Caco-2 (cell line): ENCODE data around the gene HRH4. TPM values are rescaled to one million over a fixed set of nuclear protein-coding genes. Genes with fewer than 3 reads are reported as not detected.

Experiments
- BruUV-seq: library from RNA; stranded (reverse); fragments of 400-500 nt; replicated peaks from 2 replicates; lab custom pipeline; 2021; lab: Mats Ljungman, UMichigan
- CTCF ChIA-PET: fragments of 300-600 bp; sonication (Branson Sonifier 250); formaldehyde crosslinking; loops from one replicate; lab custom pipeline; 2022; ENCODE audit warnings: antibody characterized with exemption; lab: Charles Lee
- POLR2A ChIA-PET: fragments of 300-600 bp; sonication (Branson Sonifier 250); formaldehyde crosslinking; loops from one replicate; lab custom pipeline; 2022; ENCODE audit warnings: antibody characterized with exemption; lab: Charles Lee
- DNase-seq, 2 experiments: peaks; one replicate each; pipeline versions ENCODE4 v3.0.0 to v3.0.0-alpha.2; 2020 to 2022
- H3K27me3 ChIP-seq: replicated peaks from 2 replicates; pipeline ENCODE4 v1.6.0; 2011; ENCODE audit warnings: low read length; ENCODE audit not compliant: control insufficient read depth, insufficient read depth
- H3K36me3 ChIP-seq: 2 replicates; pipeline ENCODE4 v1.5.1; 2011; ENCODE audit warnings: low read length; ENCODE audit not compliant: control insufficient read depth, insufficient read depth
- H3K4me1 ChIP-seq: fragments of 250-450 bp; sonication (Bioruptor Pico); 2 replicates; pipeline ENCODE4 v1.5.1; 2020; ENCODE audit warnings: mild to moderate bottlenecking
- H3K4me3 ChIP-seq: 2 replicates; pipeline ENCODE4 v1.5.1; 2011; ENCODE audit warnings: low read depth, mild to moderate bottlenecking, control low read depth, low read length
- H3K9me3 ChIP-seq: fragments of 250-450 bp; sonication (Bioruptor Pico); 2 replicates; pipeline ENCODE4 v1.5.1; 2020; ENCODE audit warnings: mild to moderate bottlenecking, moderate library complexity
- H3K27ac Mint-ChIP-seq: one replicate; pipeline ENCODE4 v1.8.0; 2022; ENCODE audit warnings: mixed read lengths; ENCODE audit not compliant: unreplicated experiment
- H3K27me3 Mint-ChIP-seq: one replicate; pipeline ENCODE4 v1.8.0; 2022; ENCODE audit warnings: mixed read lengths; ENCODE audit not compliant: insufficient read depth, unreplicated experiment
- H3K36me3 Mint-ChIP-seq: one replicate; pipeline ENCODE4 v1.8.0; 2022; ENCODE audit warnings: mild to moderate bottlenecking, mixed read lengths; ENCODE audit not compliant: insufficient read depth, unreplicated experiment
- H3K4me1 Mint-ChIP-seq: one replicate; pipeline ENCODE4 v1.8.0; 2022; ENCODE audit warnings: low read depth, mixed read lengths; ENCODE audit not compliant: unreplicated experiment
- H3K4me3 Mint-ChIP-seq: one replicate; pipeline ENCODE4 v1.8.0; 2022; ENCODE audit warnings: mild to moderate bottlenecking, moderate library complexity, mixed read lengths; ENCODE audit not compliant: unreplicated experiment
- H3K9me3 Mint-ChIP-seq: one replicate; pipeline ENCODE4 v1.8.0; 2022; ENCODE audit warnings: mixed read lengths; ENCODE audit not compliant: unreplicated experiment
- CTCF ChIP-seq, 2 experiments: fragments of 200-600 bp in 1 of 2; IDR thresholded peaks; 1 replicate in 1 of 2; 2 replicates in 1 of 2; pipeline versions ENCODE4 v1.5.1 to v1.8.0; 2011 to 2022; ENCODE audit warnings: antibody characterized with exemption in 1 of 2, control low read depth in 1 of 2, inconsistent platforms in 1 of 2, low read depth in 1 of 2, low read length in 1 of 2, mild to moderate bottlenecking in 1 of 2, moderate library complexity in 1 of 2; ENCODE audit not compliant: insufficient read depth in 1 of 2, severe bottlenecking in 1 of 2, unreplicated experiment in 1 of 2
- intact Hi-C: fragments of 100-400 bp; cut with micrococcal nuclease; formaldehyde crosslinking; loops from one replicate; pipeline ENCODE4 v1.10.0; 2022; ENCODE audit not compliant: unreplicated experiment
- total RNA-seq: library from RNA; stranded (reverse); gene quantifications from 2 replicates; pipeline ENCODE4 v1.2.3, GENCODE V29; 2022

Gene HRH4
- total RNA-seq, 1 experiment from 2014 or later, result not detected

GRCh38 chr18:24462838-24463775, 2.7 kb downstream of the HRH4 start:
- DNase-seq, result no peak
- ChIA-PET POLR2A (no interaction called here), CTCF (no interaction called here)
- Histone ChIP-seq H3K9me3 (no peaks in the 10 kb centered on the region), H3K27me3 (no peaks in the 10 kb centered on the region), H3K4me1 (no peaks in the 10 kb centered on the region), H3K36me3 (no peaks in the 10 kb centered on the region), H3K4me3 (no peak overlapping the region)
- H3K36me3 Mint-ChIP-seq, result no peaks in the 10 kb centered on the region
- no peaks in the 10 kb centered on the region for H3K4me1 Mint-ChIP-seq
- H3K4me3 Mint-ChIP-seq, result no peak overlapping the region
- TF ChIP-seq CTCF (IDR thresholded peaks at IDR 0.05; ENCODE audit: insufficient read depth in 1 of 2, low read depth in 1 of 2, low read length in 1 of 2, severe bottlenecking in 1 of 2, unreplicated experiment in 1 of 2), result no peak
- BruUV-seq, result no TSS peak
- no peak overlapping the region for H3K27ac Mint-ChIP-seq
- intact Hi-C loops, result no loop called here
- no peaks in the 10 kb centered on the region for H3K9me3 Mint-ChIP-seq
- H3K27me3 Mint-ChIP-seq, result no peaks in the 10 kb centered on the region

- H3K4me1 ChIP-seq, result no peaks in the 10 kb centered on the region
- Mint-ChIP-seq H3K9me3 (no peaks in the 10 kb centered on the region), H3K27me3 (no peaks in the 10 kb centered on the region), H3K27ac (no peak overlapping the region), H3K36me3 (no peaks in the 10 kb centered on the region), H3K4me3 (no peak overlapping the region), H3K4me1 (no peaks in the 10 kb centered on the region)
- H3K27me3 ChIP-seq, result no peaks in the 10 kb centered on the region
- no peaks in the 10 kb centered on the region for H3K9me3 ChIP-seq
- ChIA-PET CTCF (no interaction called here), POLR2A (no interaction called here)
- DNase-seq, result no peak
- no TSS peak for BruUV-seq
- no peaks in the 10 kb centered on the region for H3K36me3 ChIP-seq
- TF ChIP-seq CTCF (IDR thresholded peaks at IDR 0.05; ENCODE audit: insufficient read depth in 1 of 2, low read depth in 1 of 2, low read length in 1 of 2, severe bottlenecking in 1 of 2, unreplicated experiment in 1 of 2), result no peak
- intact Hi-C loops, result no loop called here
- H3K4me3 ChIP-seq, result no peak overlapping the region
These were observed 5.0 kb downstream of the HRH4 start for GRCh38 chr18:24465486-24465885.

- Histone ChIP-seq H3K9me3 (no peaks in the 10 kb centered on the region), H3K4me3 (no peak overlapping the region), H3K36me3 (no peaks in the 10 kb centered on the region), H3K4me1 (no peaks in the 10 kb centered on the region), H3K27me3 (no peaks in the 10 kb centered on the region)
- no peak overlapping the region for H3K4me3 Mint-ChIP-seq
- ChIA-PET POLR2A (no interaction called here), CTCF (no interaction called here)
- no peak overlapping the region for H3K27ac Mint-ChIP-seq
- H3K9me3 Mint-ChIP-seq, result no peaks in the 10 kb centered on the region
- H3K4me1 Mint-ChIP-seq, result no peaks in the 10 kb centered on the region
- TF ChIP-seq CTCF (IDR thresholded peaks at IDR 0.05; ENCODE audit: insufficient read depth in 1 of 2, low read depth in 1 of 2, low read length in 1 of 2, severe bottlenecking in 1 of 2, unreplicated experiment in 1 of 2), result no peak
- intact Hi-C loops, result no loop called here
- no peaks in the 10 kb centered on the region for H3K36me3 Mint-ChIP-seq
- no TSS peak for BruUV-seq
- DNase-seq, result no peak
- H3K27me3 Mint-ChIP-seq, result no peaks in the 10 kb centered on the region
These were observed 6.3 kb downstream of the HRH4 start for GRCh38 chr18:24466771-24467170.
